DOHH2 (cell line): ENCODE data around the gene STX18.

ENCODE experiments used
- H3F3A ChIP-seq: fragments of 200-600 bp; sonication (generic), shearing (Covaris generic); 2 replicates; pipeline ENCODE4 v1.6.0; 2016; ENCODE audit warnings: antibody characterized with exemption, mild to moderate bottlenecking; ENCODE audit not compliant: control insufficient read depth, insufficient read depth
- H3K27ac ChIP-seq: fragments of 200-600 bp; sonication (generic); 2 replicates; pipeline ENCODE4 v1.5.1; 2014; ENCODE audit warnings: low read depth, mild to moderate bottlenecking, low read length, moderate library complexity
- H3K27me3 ChIP-seq: fragments of 200-600 bp; sonication (generic); 2 replicates; pipeline ENCODE4 v1.6.1; 2014; ENCODE audit warnings: mild to moderate bottlenecking, low read length, mixed read lengths; ENCODE audit not compliant: control insufficient read depth
- H3K36me3 ChIP-seq: fragments of 200-600 bp; sonication (generic); 2 replicates; pipeline ENCODE4 v1.6.1; 2014; ENCODE audit warnings: mild to moderate bottlenecking, low read length, moderate library complexity, mixed read lengths; ENCODE audit not compliant: control insufficient read depth
- H3K4me1 ChIP-seq: fragments of 200-600 bp; sonication (generic); 2 replicates; pipeline ENCODE4 v1.6.1; 2014; ENCODE audit warnings: mild to moderate bottlenecking, low read length, mixed read lengths; ENCODE audit not compliant: control insufficient read depth
- H3K4me2 ChIP-seq: fragments of 200-600 bp; sonication (generic); 2 replicates; pipeline ENCODE4 v1.6.0; 2014; ENCODE audit warnings: mild to moderate bottlenecking, low read length, moderate library complexity
- H3K4me3 ChIP-seq: fragments of 200-600 bp; sonication (generic); 2 replicates; pipeline ENCODE4 v1.5.1; 2014; ENCODE audit warnings: mild to moderate bottlenecking, low read length, mixed read lengths
- H3K79me2 ChIP-seq: fragments of 200-600 bp; sonication (generic); 2 replicates; pipeline ENCODE4 v1.6.1; 2014; ENCODE audit warnings: mild to moderate bottlenecking, low read length, mixed read lengths; ENCODE audit not compliant: control insufficient read depth
- H3K9me2 ChIP-seq: fragments of 200-600 bp; sonication (generic); replicated peaks from 2 replicates; pipeline ENCODE4 v1.6.1; 2014; ENCODE audit warnings: mild to moderate bottlenecking, low read length, mixed read lengths; ENCODE audit not compliant: control insufficient read depth
- H3K9me3 ChIP-seq: fragments of 200-600 bp; sonication (generic); 2 replicates; pipeline ENCODE4 v1.6.1; 2014; ENCODE audit warnings: antibody characterized with exemption, low read length, mixed read lengths; ENCODE audit not compliant: control insufficient read depth, insufficient read depth
- H4K20me1 ChIP-seq: fragments of 200-600 bp; sonication (generic); 2 replicates; pipeline ENCODE4 v1.6.0; 2014; ENCODE audit warnings: low read depth, mild to moderate bottlenecking, antibody characterized with exemption, low read length, moderate library complexity; ENCODE audit not compliant: control insufficient read depth, insufficient read depth
- EZH2phosphoT487 ChIP-seq: fragments of 200-600 bp; sonication (generic); IDR thresholded peaks from 2 replicates; pipeline ENCODE4 v1.6.1; 2017; ENCODE audit warnings: borderline replicate concordance, mild to moderate bottlenecking, antibody characterized with exemption, low read length, moderate library complexity, mixed read lengths
- TF ChIP-seq, protein P1 (sequence below): fragments of 200-600 bp; sonication (generic); IDR thresholded peaks from one replicate; pipeline ENCODE4 v1.5.1; 2014; ENCODE audit warnings: antibody characterized with exemption, mild to moderate bottlenecking, low read depth, low read length; ENCODE audit not compliant: poor library complexity, severe bottlenecking

The STX18 gene

DNA sequence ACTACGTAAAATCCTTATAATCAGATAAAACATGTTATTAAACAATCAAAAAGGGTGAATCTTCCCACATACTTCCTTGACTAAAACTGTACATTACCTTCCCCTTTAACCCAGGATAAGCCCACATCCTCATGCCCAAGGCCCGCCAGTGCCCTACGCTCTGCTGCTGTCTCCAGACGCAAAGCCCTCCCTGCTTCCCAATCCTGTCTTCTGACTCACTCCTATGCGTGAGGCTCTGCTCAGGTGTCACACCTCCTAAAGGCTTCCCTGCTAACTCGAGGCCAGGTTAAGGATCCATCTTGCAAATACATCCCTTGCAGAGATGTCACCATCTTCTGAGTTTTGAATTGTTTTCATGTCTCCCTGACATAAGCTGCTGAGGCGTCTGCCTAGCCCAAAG, 61.6 kb downstream of the STX18 start:
- H3K9me2 ChIP-seq, result no peaks in the 10 kb centered on the region
- H3K4me2 ChIP-seq, result no peak overlapping the region
- H3K4me1 ChIP-seq, result no peaks in the 10 kb centered on the region
- peaks cover 20% of the 10 kb centered on the region; the same call in 1 of the 2 replicates for H4K20me1 ChIP-seq
- TF ChIP-seq EZH2phosphoT487, result no peak
- TF ChIP-seq, protein P1, sequence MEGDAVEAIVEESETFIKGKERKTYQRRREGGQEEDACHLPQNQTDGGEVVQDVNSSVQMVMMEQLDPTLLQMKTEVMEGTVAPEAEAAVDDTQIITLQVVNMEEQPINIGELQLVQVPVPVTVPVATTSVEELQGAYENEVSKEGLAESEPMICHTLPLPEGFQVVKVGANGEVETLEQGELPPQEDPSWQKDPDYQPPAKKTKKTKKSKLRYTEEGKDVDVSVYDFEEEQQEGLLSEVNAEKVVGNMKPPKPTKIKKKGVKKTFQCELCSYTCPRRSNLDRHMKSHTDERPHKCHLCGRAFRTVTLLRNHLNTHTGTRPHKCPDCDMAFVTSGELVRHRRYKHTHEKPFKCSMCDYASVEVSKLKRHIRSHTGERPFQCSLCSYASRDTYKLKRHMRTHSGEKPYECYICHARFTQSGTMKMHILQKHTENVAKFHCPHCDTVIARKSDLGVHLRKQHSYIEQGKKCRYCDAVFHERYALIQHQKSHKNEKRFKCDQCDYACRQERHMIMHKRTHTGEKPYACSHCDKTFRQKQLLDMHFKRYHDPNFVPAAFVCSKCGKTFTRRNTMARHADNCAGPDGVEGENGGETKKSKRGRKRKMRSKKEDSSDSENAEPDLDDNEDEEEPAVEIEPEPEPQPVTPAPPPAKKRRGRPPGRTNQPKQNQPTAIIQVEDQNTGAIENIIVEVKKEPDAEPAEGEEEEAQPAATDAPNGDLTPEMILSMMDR, result no peak
- no peak overlapping the region for H3K4me3 ChIP-seq
- H3F3A ChIP-seq, result no peaks in the 10 kb centered on the region
- no peaks in the 10 kb centered on the region for H3K9me3 ChIP-seq
- H3K79me2 ChIP-seq, result peaks cover 38% of the 10 kb centered on the region
- H3K36me3 ChIP-seq, result no peaks in the 10 kb centered on the region
- H3K27me3 ChIP-seq, result no peaks in the 10 kb centered on the region
- H3K27ac ChIP-seq, result no peak overlapping the region

GRCh38 chr4:4479366-4479765, 62.5 kb downstream of the STX18 start:
- Histone ChIP-seq H4K20me1 (peaks cover 20% of the 10 kb centered on the region; the same call in 1 of the 2 replicates), H3K4me3 (no peak overlapping the region), H3F3A (no peaks in the 10 kb centered on the region), H3K9me2 (no peaks in the 10 kb centered on the region), H3K9me3 (no peaks in the 10 kb centered on the region), H3K4me2 (no peak overlapping the region), H3K27ac (no peak overlapping the region), H3K36me3 (no peaks in the 10 kb centered on the region), H3K4me1 (no peaks in the 10 kb centered on the region), H3K27me3 (no peaks in the 10 kb centered on the region), H3K79me2 (peaks cover 38% of the 10 kb centered on the region)
- no peak for TF ChIP-seq EZH2phosphoT487
- TF ChIP-seq, protein P1, result no peak

DNA sequence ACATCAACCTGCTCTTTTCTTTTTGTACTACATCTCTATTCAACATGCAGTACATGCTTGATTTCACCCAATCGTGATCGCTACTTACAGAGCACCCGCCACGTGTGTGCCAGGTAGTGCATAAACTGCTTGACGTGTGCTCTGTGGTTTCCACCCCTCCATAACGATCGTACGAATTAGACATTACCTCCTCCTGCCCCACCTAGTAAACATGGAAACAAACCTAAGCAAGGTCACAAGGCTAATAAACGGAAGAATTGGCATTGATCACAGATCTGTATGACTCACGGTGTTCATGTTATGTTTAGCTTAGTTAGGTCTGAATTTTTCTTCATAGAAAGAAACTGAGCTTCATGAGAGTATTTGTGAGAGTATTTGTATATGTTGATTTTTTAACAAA, 64.1 kb downstream of the STX18 start:
- H3K27me3 ChIP-seq, result no peaks in the 10 kb centered on the region
- no peaks in the 10 kb centered on the region for H3K4me1 ChIP-seq
- H3K4me3 ChIP-seq, result no peak overlapping the region
- no peak overlapping the region for H3K4me2 ChIP-seq
- TF ChIP-seq, protein P1, result no peak
- no peak for TF ChIP-seq EZH2phosphoT487
- peaks cover 40% of the 10 kb centered on the region for H3K79me2 ChIP-seq
- no peaks in the 10 kb centered on the region for H3K9me3 ChIP-seq
- H3K27ac ChIP-seq, result no peak overlapping the region
- peaks cover 20% of the 10 kb centered on the region; the same call in 1 of the 2 replicates for H4K20me1 ChIP-seq
- H3K36me3 ChIP-seq, result no peaks in the 10 kb centered on the region
- no peaks in the 10 kb centered on the region for H3F3A ChIP-seq
- H3K9me2 ChIP-seq, result no peaks in the 10 kb centered on the region
